ENCODE data around the gene RFTN1.

The RFTN1 gene

GRCh38 chr3:16377847-16378302 lies 135.6 kb downstream of the RFTN1 start:
- no peak for DNase-seq
- Histone ChIP-seq H3K27me3 (no peaks in the 10 kb centered on the region), H3K9me3 (no peaks in the 10 kb centered on the region), H3K4me1 (no peaks in the 10 kb centered on the region), H3K4me3 (ENCODE audit: low read depth, low read length) (no peak overlapping the region), H3K36me3 (no peaks in the 10 kb centered on the region)
- TF ChIP-seq, protein P1, sequence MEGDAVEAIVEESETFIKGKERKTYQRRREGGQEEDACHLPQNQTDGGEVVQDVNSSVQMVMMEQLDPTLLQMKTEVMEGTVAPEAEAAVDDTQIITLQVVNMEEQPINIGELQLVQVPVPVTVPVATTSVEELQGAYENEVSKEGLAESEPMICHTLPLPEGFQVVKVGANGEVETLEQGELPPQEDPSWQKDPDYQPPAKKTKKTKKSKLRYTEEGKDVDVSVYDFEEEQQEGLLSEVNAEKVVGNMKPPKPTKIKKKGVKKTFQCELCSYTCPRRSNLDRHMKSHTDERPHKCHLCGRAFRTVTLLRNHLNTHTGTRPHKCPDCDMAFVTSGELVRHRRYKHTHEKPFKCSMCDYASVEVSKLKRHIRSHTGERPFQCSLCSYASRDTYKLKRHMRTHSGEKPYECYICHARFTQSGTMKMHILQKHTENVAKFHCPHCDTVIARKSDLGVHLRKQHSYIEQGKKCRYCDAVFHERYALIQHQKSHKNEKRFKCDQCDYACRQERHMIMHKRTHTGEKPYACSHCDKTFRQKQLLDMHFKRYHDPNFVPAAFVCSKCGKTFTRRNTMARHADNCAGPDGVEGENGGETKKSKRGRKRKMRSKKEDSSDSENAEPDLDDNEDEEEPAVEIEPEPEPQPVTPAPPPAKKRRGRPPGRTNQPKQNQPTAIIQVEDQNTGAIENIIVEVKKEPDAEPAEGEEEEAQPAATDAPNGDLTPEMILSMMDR (IDR thresholded peaks at IDR 0.05; ENCODE audit: low read depth, low read length): no peak

DNA sequence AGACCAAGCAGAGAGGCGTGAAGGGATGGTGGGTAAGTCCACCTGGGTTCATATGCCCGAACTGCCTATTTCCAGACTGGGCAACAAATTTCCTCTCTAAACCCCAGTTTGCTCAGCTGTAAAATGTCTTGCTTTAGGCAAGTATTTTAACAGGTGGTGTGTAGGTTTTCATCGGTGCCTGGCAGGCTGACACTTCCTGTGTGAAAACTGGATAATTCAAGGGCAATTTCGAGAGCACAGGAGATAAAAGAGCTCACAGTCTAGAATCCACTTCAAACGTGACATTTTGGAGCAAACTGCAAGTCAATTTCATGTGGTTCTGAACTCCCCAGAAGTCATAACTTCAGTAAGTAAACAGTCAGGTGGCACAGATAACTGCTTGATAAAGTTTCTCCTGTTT lies 136.3 kb downstream of the RFTN1 start:
- TF ChIP-seq, protein P1 (IDR thresholded peaks at IDR 0.05; ENCODE audit: low read depth, low read length): no peak
- Histone ChIP-seq H3K4me1 (no peaks in the 10 kb centered on the region), H3K36me3 (no peaks in the 10 kb centered on the region), H3K27me3 (no peaks in the 10 kb centered on the region), H3K9me3 (no peaks in the 10 kb centered on the region), H3K4me3 (ENCODE audit: low read depth, low read length) (no peak overlapping the region)
- no peak for DNase-seq

GRCh38 chr3:16375891-16376290 lies 137.6 kb downstream of the RFTN1 start:
- Histone ChIP-seq H3K27me3 (no peaks in the 10 kb centered on the region), H3K4me1 (no peaks in the 10 kb centered on the region), H3K36me3 (no peaks in the 10 kb centered on the region), H3K9me3 (no peaks in the 10 kb centered on the region), H3K4me3 (ENCODE audit: low read depth, low read length) (no peak overlapping the region)
- DNase-seq: no peak
- TF ChIP-seq, protein P1 (IDR thresholded peaks at IDR 0.05; ENCODE audit: low read depth, low read length): no peak

- no peaks in the 10 kb centered on the region for H3K27me3 ChIP-seq
- DNase-seq: no peak
- TF ChIP-seq, protein P1 (IDR thresholded peaks at IDR 0.05; ENCODE audit: low read depth, low read length): no peak
- H3K4me1 ChIP-seq: no peaks in the 10 kb centered on the region
- no peak overlapping the region for H3K4me3 ChIP-seq (ENCODE audit: low read depth, low read length)
- no peaks in the 10 kb centered on the region for H3K36me3 ChIP-seq
- no peaks in the 10 kb centered on the region for H3K9me3 ChIP-seq
Observed at GRCh38 chr3:16374935-16375245, 138.6 kb downstream of the RFTN1 start.

GRCh38 chr3:16374047-16374934 lies 139.2 kb downstream of the RFTN1 start:
- TF ChIP-seq, protein P1 (IDR thresholded peaks at IDR 0.05; ENCODE audit: low read depth, low read length): no peak
- Histone ChIP-seq H3K36me3 (no peaks in the 10 kb centered on the region), H3K4me1 (no peaks in the 10 kb centered on the region)

GRCh38 chr3:16373341-16373946 lies 140.1 kb downstream of the RFTN1 start:
- H3K4me3 ChIP-seq (ENCODE audit: low read depth, low read length): no peak overlapping the region

More at GRCh38 chr3:16374047-16374934, 139.2 kb downstream of the RFTN1 start:
- DNase-seq: no peak
- Histone ChIP-seq H3K4me3 (ENCODE audit: low read depth, low read length) (no peak overlapping the region), H3K9me3 (no peaks in the 10 kb centered on the region), H3K27me3 (no peaks in the 10 kb centered on the region)

More at GRCh38 chr3:16373341-16373946, 140.1 kb downstream of the RFTN1 start:
- TF ChIP-seq, protein P1 (IDR thresholded peaks at IDR 0.05; ENCODE audit: low read depth, low read length): no peak
- no peaks in the 10 kb centered on the region for H3K9me3 ChIP-seq
- no peak for DNase-seq
- H3K36me3 ChIP-seq: no peaks in the 10 kb centered on the region
- H3K27me3 ChIP-seq: no peaks in the 10 kb centered on the region
- H3K4me1 ChIP-seq: no peaks in the 10 kb centered on the region
